SKM-1 treated with dmso at 0.1 percent for 144 hours (cell line): ENCODE data around the gene RRBP1.

ENCODE experiments used
- DNase-seq: peaks from one replicate; lab custom pipeline; 2025; ENCODE audit not compliant: unreplicated experiment; lab: John Stamatoyannopoulos, UW

The RRBP1 gene

GRCh38 chr20:17612287-17612991, 69.6 kb downstream of the RRBP1 start:
- DNase-seq = no peak

- no peak for DNase-seq
Measured at GRCh38 chr20:17611540-17612286, 70.3 kb downstream of the RRBP1 start.

- no peak for DNase-seq
Measured at GRCh38 chr20:17611290-17611539, 70.8 kb downstream of the RRBP1 start.

GRCh38 chr20:17610566-17611289, 71.3 kb downstream of the RRBP1 start:
- DNase-seq = no peak

GRCh38 chr20:17609811-17610377, 72.1 kb downstream of the RRBP1 start:
- no peak for DNase-seq

- DNase-seq = no peak
Measured at GRCh38 chr20:17608701-17609497, 73.1 kb downstream of the RRBP1 start.

GRCh38 chr20:17606001-17606400, 76.0 kb downstream of the RRBP1 start:
- no peak for DNase-seq

GRCh38 chr20:17605131-17605660, 76.8 kb downstream of the RRBP1 start:
- no peak for DNase-seq

GRCh38 chr20:17602493-17602892, 79.5 kb downstream of the RRBP1 start:
- no peak for DNase-seq

- DNase-seq = no peak
Measured at GRCh38 chr20:17601957-17602356, 80.1 kb downstream of the RRBP1 start.

- DNase-seq = no peak
Measured at GRCh38 chr20:17598013-17598550, 84.0 kb downstream of the RRBP1 start.

- no peak for DNase-seq
Measured at GRCh38 chr20:17595856-17596255, 86.2 kb downstream of the RRBP1 start.

GRCh38 chr20:17594443-17594842, 87.6 kb downstream of the RRBP1 start:
- no peak for DNase-seq

- DNase-seq = no peak
Measured at GRCh38 chr20:17593902-17594301, 88.1 kb downstream of the RRBP1 start.

GRCh38 chr20:17590245-17590644, 91.8 kb downstream of the RRBP1 start:
- no peak for DNase-seq

- DNase-seq = no peak
Measured at GRCh38 chr20:17589161-17589834, 92.7 kb downstream of the RRBP1 start.

- no peak for DNase-seq
Measured at GRCh38 chr20:17587824-17588223, 94.2 kb downstream of the RRBP1 start.

GRCh38 chr20:17587148-17587547, 94.9 kb downstream of the RRBP1 start:
- no peak for DNase-seq

- DNase-seq = no peak
Measured at GRCh38 chr20:17586250-17586649, 95.8 kb downstream of the RRBP1 start.

GRCh38 chr20:17584689-17585088, 97.4 kb downstream of the RRBP1 start:
- no peak for DNase-seq
